Glutamatergic neuron (in vitro differentiated cells): ENCODE results near the gene SUSD4. TPM values are rescaled to one million over a fixed set of nuclear protein-coding genes. Genes with fewer than 3 reads are reported as not detected.

Source experiments
- DNase-seq: peaks from one replicate; pipeline ENCODE4 v3.0.0; 2022
- H3K27ac Mint-ChIP-seq: one replicate; pipeline ENCODE4 v1.8.0; 2020; ENCODE audit warnings: mild to moderate bottlenecking, mixed read lengths, inconsistent platforms; ENCODE audit not compliant: unreplicated experiment
- H3K27me3 Mint-ChIP-seq: one replicate; pipeline ENCODE4 v1.8.0; 2020; ENCODE audit warnings: mild to moderate bottlenecking, moderate library complexity, mixed read lengths, inconsistent platforms; ENCODE audit not compliant: unreplicated experiment
- H3K36me3 Mint-ChIP-seq: one replicate; pipeline ENCODE4 v1.8.0; 2020; ENCODE audit warnings: mild to moderate bottlenecking, mixed read lengths, inconsistent platforms; ENCODE audit not compliant: unreplicated experiment
- H3K4me1 Mint-ChIP-seq: one replicate; pipeline ENCODE4 v1.8.0; 2020; ENCODE audit warnings: mild to moderate bottlenecking, low read depth, mixed read lengths, inconsistent platforms; ENCODE audit not compliant: unreplicated experiment
- H3K4me3 Mint-ChIP-seq: one replicate; pipeline ENCODE4 v1.8.0; 2020; ENCODE audit warnings: mild to moderate bottlenecking, mixed read lengths, inconsistent platforms; ENCODE audit not compliant: unreplicated experiment
- H3K9me3 Mint-ChIP-seq: one replicate; pipeline ENCODE4 v1.8.0; 2020; ENCODE audit warnings: mild to moderate bottlenecking, moderate library complexity, mixed read lengths, inconsistent platforms; ENCODE audit not compliant: unreplicated experiment
- CTCF ChIP-seq: fragments of 200-600 bp; sonication (generic); IDR thresholded peaks from one replicate; pipeline ENCODE4 v1.5.0; 2021; ENCODE audit not compliant: partially characterized antibody, unreplicated experiment
- total RNA-seq: library from RNA; stranded (reverse); fragmentation: NEBNext Ultra II Directional; extraction: Animal tissue kit (Norgen Biotek cat#: 25700); gene quantifications from one replicate; pipeline ENCODE4 v1.2.1, GENCODE V29; 2021; ENCODE audit not compliant: unreplicated experiment

Gene SUSD4
- total RNA-seq, 1 donor from 2014 or later = 0.47 TPM

- H3K36me3 Mint-ChIP-seq = peaks cover 5% of the 10 kb centered on the region
- H3K27ac Mint-ChIP-seq = no peak overlapping the region
- peaks cover 3% of the 10 kb centered on the region for H3K4me1 Mint-ChIP-seq
- H3K27me3 Mint-ChIP-seq = peaks cover 4% of the 10 kb centered on the region
- H3K4me3 Mint-ChIP-seq = no peak overlapping the region
- no peak for TF ChIP-seq CTCF
- no peak for DNase-seq
- peaks cover 2% of the 10 kb centered on the region for H3K9me3 Mint-ChIP-seq
These were observed 43.9 kb downstream of the SUSD4 start for GRCh38 chr1:223319905-223320580.

- Mint-ChIP-seq H3K4me3 (no peak overlapping the region), H3K27ac (no peak overlapping the region), H3K36me3 (peaks cover 5% of the 10 kb centered on the region), H3K9me3 (peaks cover 2% of the 10 kb centered on the region), H3K27me3 (peaks cover 4% of the 10 kb centered on the region), H3K4me1 (peaks cover 3% of the 10 kb centered on the region)
- no peak for DNase-seq
- TF ChIP-seq CTCF = no peak
These were observed 44.6 kb downstream of the SUSD4 start for GRCh38 chr1:223319398-223319797.

GRCh38 chr1:223316082-223316481, 47.9 kb downstream of the SUSD4 start:
- TF ChIP-seq CTCF = no peak
- Mint-ChIP-seq H3K36me3 (peaks cover 5% of the 10 kb centered on the region), H3K4me1 (no peaks in the 10 kb centered on the region), H3K9me3 (peaks cover 2% of the 10 kb centered on the region), H3K4me3 (no peak overlapping the region), H3K27ac (no peak overlapping the region), H3K27me3 (peaks cover 2% of the 10 kb centered on the region)
- no peak for DNase-seq

- Mint-ChIP-seq H3K36me3 (peaks cover under 1% of the 10 kb centered on the region), H3K27me3 (peaks cover 2% of the 10 kb centered on the region), H3K9me3 (peaks cover 2% of the 10 kb centered on the region), H3K27ac (no peak overlapping the region), H3K4me1 (no peaks in the 10 kb centered on the region), H3K4me3 (no peak overlapping the region)
- no peak for TF ChIP-seq CTCF
- DNase-seq = no peak
These were observed 48.3 kb downstream of the SUSD4 start for GRCh38 chr1:223315665-223316064.

GRCh38 chr1:223313415-223313754, 50.6 kb downstream of the SUSD4 start:
- Mint-ChIP-seq H3K36me3 (no peaks in the 10 kb centered on the region), H3K4me3 (no peak overlapping the region), H3K27ac (no peak overlapping the region), H3K4me1 (no peaks in the 10 kb centered on the region), H3K9me3 (peaks cover 2% of the 10 kb centered on the region), H3K27me3 (peaks cover 2% of the 10 kb centered on the region)
- DNase-seq = no peak
- no peak for TF ChIP-seq CTCF
